HepG2 (cell line): ENCODE measurements around the gene THSD8. TPM values are rescaled to one million over a fixed set of nuclear protein-coding genes. Genes with fewer than 3 reads are reported as not detected.
A peak's percentile ranks its signal among the peaks of the same experiment; 100 is the strongest.

Experiments
- AHR ChIP-seq: IDR thresholded peaks from 2 replicates; pipeline ENCODE4 v1.6.1; 2018; ENCODE audit warnings: missing genetic modification reagents, missing compliant biosample characterization
- EED ChIP-seq: sonication (generic); formaldehyde crosslinking; IDR thresholded peaks from 2 replicates; pipeline ENCODE4 v1.5.0; 2020; ENCODE audit warnings: mild to moderate bottlenecking, missing genetic modification reagents
- EHMT2 ChIP-seq: fragments of 200-600 bp; sonication (generic); IDR thresholded peaks from 2 replicates; pipeline ENCODE4 v1.7.0; 2017; ENCODE audit warnings: antibody characterized with exemption, low read depth, low read length, borderline replicate concordance
- FOXO4 ChIP-seq: sonication (generic); formaldehyde crosslinking; conservative IDR thresholded peaks from 2 replicates; pipeline ENCODE4 v1.8.1; 2023; ENCODE audit warnings: missing genetic modification reagents
- HNRNPH1 ChIP-seq: fragments of 200-400 bp; formaldehyde crosslinking; optimal IDR thresholded peaks from 2 replicates; pipeline ENCODE3; 2017; ENCODE audit warnings: mild to moderate bottlenecking, low read depth, low read length
- HNRNPUL1 ChIP-seq: fragments of 200-400 bp; formaldehyde crosslinking; IDR thresholded peaks from 2 replicates; pipeline ENCODE4 v1.6.1; 2017; ENCODE audit warnings: low read depth, mild to moderate bottlenecking, low read length, moderate library complexity
- KLF16 ChIP-seq, 2 experiments: sonication (generic) in 1 of 2; formaldehyde crosslinking in 1 of 2; IDR thresholded peaks; 2 replicates each; pipeline versions ENCODE4 v1.6.1 to v1.8.0; 2016 to 2023; ENCODE audit warnings: missing genetic modification reagents in 2 of 2, missing compliant biosample characterization in 1 of 2
- MATR3 ChIP-seq: sonication (generic); formaldehyde crosslinking; IDR thresholded peaks from 2 replicates; pipeline ENCODE4 v1.4.0; 2020; ENCODE audit warnings: missing genetic modification reagents
- MBD4 ChIP-seq: IDR thresholded peaks from 2 replicates; pipeline ENCODE4 v1.6.1; 2012; ENCODE audit warnings: low read length, inconsistent platforms, borderline replicate concordance
- MTA3 ChIP-seq: sonication (generic); formaldehyde crosslinking; IDR thresholded peaks from 2 replicates; pipeline ENCODE4 v1.4.0; 2020; ENCODE audit warnings: missing genetic modification reagents
- NCOA2 ChIP-seq: sonication (generic); formaldehyde crosslinking; IDR thresholded peaks from 2 replicates; pipeline ENCODE4 v1.8.0; 2022; ENCODE audit warnings: inconsistent platforms
- NFATC3 ChIP-seq: sonication (generic); formaldehyde crosslinking; IDR thresholded peaks from 2 replicates; pipeline ENCODE4 v1.5.1; 2020; ENCODE audit warnings: mild to moderate bottlenecking, missing genetic modification reagents
- NONO ChIP-seq, 2 experiments: fragments of 450-650 bp in 1 of 2; sonication (generic) in 1 of 2; formaldehyde crosslinking in 1 of 2; IDR thresholded peaks in 1 of 2; conservative IDR thresholded peaks in 1 of 2; 2 replicates each; pipeline versions ENCODE4 v1.6.1 to v1.8.0; 2017 to 2022; ENCODE audit warnings: mild to moderate bottlenecking in 1 of 2, missing genetic modification reagents in 1 of 2, moderate library complexity in 1 of 2
- PCBP2 ChIP-seq: fragments of 200-400 bp; formaldehyde crosslinking; optimal IDR thresholded peaks from 2 replicates; pipeline ENCODE3; 2018; ENCODE audit warnings: low read length, low read depth; ENCODE audit not compliant: poor library complexity, severe bottlenecking
- SIX1 ChIP-seq: sonication (generic); formaldehyde crosslinking; IDR thresholded peaks from 2 replicates; pipeline ENCODE4 v1.4.0; 2020; ENCODE audit warnings: missing genetic modification reagents, borderline replicate concordance
- TRIM24 ChIP-seq: sonication (generic); formaldehyde crosslinking; IDR thresholded peaks from 2 replicates; pipeline ENCODE4 v1.8.0; 2022; ENCODE audit warnings: mild to moderate bottlenecking, missing genetic modification reagents
- ZNF264 ChIP-seq: sonication (generic); formaldehyde crosslinking; IDR thresholded peaks from 2 replicates; pipeline ENCODE4 v1.4.0; 2020; ENCODE audit warnings: missing genetic modification reagents
- ZNF44 ChIP-seq: sonication (generic); formaldehyde crosslinking; IDR thresholded peaks from 2 replicates; pipeline ENCODE4 v1.5.1; 2020; ENCODE audit warnings: mild to moderate bottlenecking, missing genetic modification reagents
- ZNF513 ChIP-seq: sonication (generic); formaldehyde crosslinking; conservative IDR thresholded peaks from 2 replicates; pipeline ENCODE4 v1.5.0; 2020; ENCODE audit warnings: missing genetic modification reagents
- ZNF572 ChIP-seq: sonication (generic); formaldehyde crosslinking; IDR thresholded peaks from 2 replicates; pipeline ENCODE4 v1.5.1; 2020; ENCODE audit warnings: mild to moderate bottlenecking, missing genetic modification reagents
- ZNF577 ChIP-seq: sonication (generic); formaldehyde crosslinking; IDR thresholded peaks from 2 replicates; pipeline ENCODE4 v1.4.0; 2020; ENCODE audit warnings: mild to moderate bottlenecking, low read depth, missing genetic modification reagents, borderline replicate concordance
- ZNF713 ChIP-seq: sonication (generic); formaldehyde crosslinking; IDR thresholded peaks from 2 replicates; pipeline ENCODE4 v1.4.0; 2020; ENCODE audit warnings: mild to moderate bottlenecking, missing genetic modification reagents
- ZSCAN9 ChIP-seq: IDR thresholded peaks from 2 replicates; pipeline ENCODE4 v1.6.1; 2016; ENCODE audit warnings: borderline replicate concordance
- polyA plus RNA-seq, 8 experiments: library from polyadenylated mRNA; depleted of rRNA in 3 of 8; stranded (reverse) in 7 of 8; unstranded in 1 of 8; fragments of >200 nt; fragmentation: Illumina TruSeq in 4 of 8; extraction: Trizol in 4 of 8; gene quantifications; 2 replicates each; pipeline versions ENCODE4 v1.2.1 to v1.2.3, GENCODE V29; 2011 to 2016; ENCODE audit warnings: low read depth in 4 of 8, missing spikeins in 1 of 8, mixed read lengths in 1 of 8; ENCODE audit not compliant: insufficient read depth in 1 of 8
- total RNA-seq, 5 experiments: library from RNA; depleted of rRNA; stranded (reverse); fragments of >200 nt; fragmentation: Illumina TruSeq; extraction: Trizol; gene quantifications; 2 replicates each; pipeline ENCODE4 v1.2.3, GENCODE V29; 2016; ENCODE audit warnings: low read depth in 1 of 5
- TF ChIP-seq, protein P1 (sequence below): sonication (generic); formaldehyde crosslinking; IDR thresholded peaks from 2 replicates; pipeline ENCODE4 v1.5.1; 2020; ENCODE audit warnings: missing genetic modification reagents, mild to moderate bottlenecking, borderline replicate concordance
- TF ChIP-seq, protein P2 (sequence below): sonication (generic); formaldehyde crosslinking; IDR thresholded peaks from 2 replicates; pipeline ENCODE4 v1.4.0; 2020; ENCODE audit warnings: mild to moderate bottlenecking, missing genetic modification reagents

THSD8 gene
- total and polyA plus RNA-seq, 2 of the 13 experiments (the other 11 are each of a cell fraction or from before 2014, with no cell fraction given), result 4.8 to 14.9 TPM

DNA sequence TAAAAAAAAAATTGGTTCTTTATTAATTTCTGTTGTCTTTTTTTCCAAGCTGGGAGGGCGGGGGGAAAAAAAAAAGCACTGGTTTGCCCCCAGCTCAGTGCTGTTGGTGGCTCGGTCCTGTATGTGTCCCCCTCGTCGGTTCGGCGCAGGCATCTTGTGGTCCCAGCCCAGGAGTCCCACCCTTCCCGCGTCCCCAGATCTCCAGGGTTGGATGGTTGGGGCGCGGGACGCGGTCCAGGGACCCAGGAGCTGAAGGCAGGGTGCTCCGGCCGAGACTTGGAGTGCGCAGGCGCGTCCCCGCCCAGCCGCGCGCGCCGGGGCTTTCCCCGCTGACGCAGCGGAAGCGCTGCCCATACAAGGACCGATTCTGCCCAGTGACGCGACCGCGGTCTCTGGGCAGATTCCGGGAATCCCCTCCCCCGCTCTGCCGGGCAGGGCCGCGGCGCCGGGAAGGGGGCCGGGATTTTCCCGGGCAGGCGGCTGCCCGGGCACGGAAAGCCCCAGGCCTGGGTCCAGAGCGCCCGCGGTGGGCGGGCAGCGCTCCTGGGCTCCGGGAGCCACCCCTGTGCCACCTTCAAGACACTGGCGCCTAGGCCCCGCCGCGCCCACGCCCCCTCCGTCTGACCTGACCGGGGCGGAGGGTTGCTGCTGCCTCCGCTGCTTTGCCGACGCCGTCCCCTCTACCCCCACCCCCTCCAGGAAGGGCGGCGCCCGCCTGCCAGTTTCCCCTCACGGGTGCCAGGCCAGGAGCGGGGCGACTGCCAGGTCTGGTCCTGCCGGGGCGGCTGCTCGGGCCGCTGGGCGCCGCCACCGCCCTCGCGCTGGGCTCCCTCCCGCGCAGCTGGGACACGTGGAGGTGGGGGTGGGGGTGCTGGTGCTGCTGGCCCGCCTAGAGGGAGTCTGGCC is 8.3 kb upstream of the THSD8 start (continued):
- TF ChIP-seq ZNF577 (CRISPR knock-in tag), result no peak
- TF ChIP-seq AHR (CRISPR knock-in tag), result no peak
- TF ChIP-seq EED (CRISPR knock-in tag), result peak; percentile 75; the same call in 1 of the 2 replicates
- no peak for TF ChIP-seq EHMT2
- TF ChIP-seq HNRNPUL1, result 0 out of 2 replicates have a peak, but pooled peaks have one; percentile 41
- TF ChIP-seq MATR3 (CRISPR knock-in tag), result no peak
- no peak for TF ChIP-seq ZNF264
- no peak for TF ChIP-seq MBD4
- TF ChIP-seq ZNF713 (CRISPR knock-in tag), result 0 out of 2 replicates have a peak, but pooled peaks have one; percentile 32
- TF ChIP-seq, protein P1, sequence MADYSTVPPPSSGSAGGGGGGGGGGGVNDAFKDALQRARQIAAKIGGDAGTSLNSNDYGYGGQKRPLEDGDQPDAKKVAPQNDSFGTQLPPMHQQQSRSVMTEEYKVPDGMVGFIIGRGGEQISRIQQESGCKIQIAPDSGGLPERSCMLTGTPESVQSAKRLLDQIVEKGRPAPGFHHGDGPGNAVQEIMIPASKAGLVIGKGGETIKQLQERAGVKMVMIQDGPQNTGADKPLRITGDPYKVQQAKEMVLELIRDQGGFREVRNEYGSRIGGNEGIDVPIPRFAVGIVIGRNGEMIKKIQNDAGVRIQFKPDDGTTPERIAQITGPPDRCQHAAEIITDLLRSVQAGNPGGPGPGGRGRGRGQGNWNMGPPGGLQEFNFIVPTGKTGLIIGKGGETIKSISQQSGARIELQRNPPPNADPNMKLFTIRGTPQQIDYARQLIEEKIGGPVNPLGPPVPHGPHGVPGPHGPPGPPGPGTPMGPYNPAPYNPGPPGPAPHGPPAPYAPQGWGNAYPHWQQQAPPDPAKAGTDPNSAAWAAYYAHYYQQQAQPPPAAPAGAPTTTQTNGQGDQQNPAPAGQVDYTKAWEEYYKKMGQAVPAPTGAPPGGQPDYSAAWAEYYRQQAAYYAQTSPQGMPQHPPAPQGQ (CRISPR knock-in tag), result no peak
- TF ChIP-seq ZNF513, result no peak
- no peak for TF ChIP-seq FOXO4 (CRISPR knock-in tag)
- no peak for TF ChIP-seq HNRNPH1
- peak; percentile 41; the same call in 1 of the 2 replicates for TF ChIP-seq ZSCAN9 (CRISPR knock-in tag)
- TF ChIP-seq, protein P2, sequence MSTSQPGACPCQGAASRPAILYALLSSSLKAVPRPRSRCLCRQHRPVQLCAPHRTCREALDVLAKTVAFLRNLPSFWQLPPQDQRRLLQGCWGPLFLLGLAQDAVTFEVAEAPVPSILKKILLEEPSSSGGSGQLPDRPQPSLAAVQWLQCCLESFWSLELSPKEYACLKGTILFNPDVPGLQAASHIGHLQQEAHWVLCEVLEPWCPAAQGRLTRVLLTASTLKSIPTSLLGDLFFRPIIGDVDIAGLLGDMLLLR (CRISPR knock-in tag), result 0 out of 2 replicates have a peak, but pooled peaks have one; percentile 54
- TF ChIP-seq TRIM24 (CRISPR knock-in tag), result no peak
- TF ChIP-seq ZNF44 (CRISPR knock-in tag), result peak; percentile 32; the same call in 1 of the 2 replicates
- peak in 1 of 2 experiments; percentile 86; a peak in 2 of 4 replicates for TF ChIP-seq KLF16 (CRISPR knock-in tag; IDR thresholded peaks at IDR 0.05)
- TF ChIP-seq ZNF572 (CRISPR knock-in tag), result no peak
- no peak for TF ChIP-seq SIX1 (CRISPR knock-in tag)
- TF ChIP-seq NONO (IDR thresholded peaks at IDR 0.05), result no peak
- TF ChIP-seq NONO (CRISPR knock-in tag; conservative IDR thresholded peaks at IDR 0.05), result peak; percentile 59
- no peak for TF ChIP-seq PCBP2
- TF ChIP-seq MTA3, result no peak
- no peak for TF ChIP-seq NFATC3
- TF ChIP-seq NCOA2 (CRISPR knock-in tag), result peak; percentile 66
